Measurements from ENCODE around the gene HSD17B3.

GRCh38 chr9:96188571-96188970 lies 113.4 kb downstream of the HSD17B3 start:
- no peak for TF ChIP-seq ELF4 (IDR thresholded peaks at IDR 0.05)
- TF ChIP-seq, protein P1, sequence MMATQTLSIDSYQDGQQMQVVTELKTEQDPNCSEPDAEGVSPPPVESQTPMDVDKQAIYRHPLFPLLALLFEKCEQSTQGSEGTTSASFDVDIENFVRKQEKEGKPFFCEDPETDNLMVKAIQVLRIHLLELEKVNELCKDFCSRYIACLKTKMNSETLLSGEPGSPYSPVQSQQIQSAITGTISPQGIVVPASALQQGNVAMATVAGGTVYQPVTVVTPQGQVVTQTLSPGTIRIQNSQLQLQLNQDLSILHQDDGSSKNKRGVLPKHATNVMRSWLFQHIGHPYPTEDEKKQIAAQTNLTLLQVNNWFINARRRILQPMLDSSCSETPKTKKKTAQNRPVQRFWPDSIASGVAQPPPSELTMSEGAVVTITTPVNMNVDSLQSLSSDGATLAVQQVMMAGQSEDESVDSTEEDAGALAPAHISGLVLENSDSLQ (IDR thresholded peaks at IDR 0.05): no peak
- no peak for TF ChIP-seq FOXM1 (IDR thresholded peaks at IDR 0.05; ENCODE audit: borderline replicate concordance)
- TF ChIP-seq ARNT (IDR thresholded peaks at IDR 0.05): no peak
- TF ChIP-seq SP1 (IDR thresholded peaks at IDR 0.05): no peak
- TF ChIP-seq LEF1 (IDR thresholded peaks at IDR 0.05; ENCODE audit: borderline replicate concordance): no peak
- no peak for TF ChIP-seq NFRKB (IDR thresholded peaks at IDR 0.05)
